Lower lobe of right lung (tissue), 2 donors: Measurements from ENCODE around the gene FIBCD1. TPM values are rescaled to one million over a fixed set of nuclear protein-coding genes. Genes with fewer than 3 reads are reported as not detected.

Experiments used
- ATAC-seq, 2 donors: fragments of 200-7000 bp; cut with Tn5 transposase; one replicate each; pipeline ENCODE4 v1.9.1; 2020 to 2022; ENCODE audit warnings: mild to moderate bottlenecking in 2 of 2, moderate library complexity in 2 of 2
- DNase-seq: peaks from one replicate; pipeline ENCODE4 v3.0.0-alpha.2; 2020
- H3K27ac ChIP-seq: fragments of 200-600 bp; one replicate; pipeline ENCODE4 v1.8.0; 2022
- H3K27me3 ChIP-seq: fragments of 200-600 bp; one replicate; pipeline ENCODE4 v1.8.0; 2022; ENCODE audit warnings: low read depth
- H3K36me3 ChIP-seq: fragments of 200-600 bp; one replicate; pipeline ENCODE4 v1.8.0; 2022; ENCODE audit warnings: mild to moderate bottlenecking
- H3K4me1 ChIP-seq: fragments of 200-600 bp; one replicate; pipeline ENCODE4 v1.8.0; 2022
- H3K4me3 ChIP-seq: fragments of 200-600 bp; one replicate; pipeline ENCODE4 v1.8.0; 2022; ENCODE audit warnings: mild to moderate bottlenecking
- H3K9me3 ChIP-seq: fragments of 200-600 bp; one replicate; pipeline ENCODE4 v1.8.0; 2022
- CTCF ChIP-seq: fragments of 200-600 bp; IDR thresholded peaks from one replicate; pipeline ENCODE4 v1.8.0; 2022; ENCODE audit warnings: antibody characterized with exemption, mild to moderate bottlenecking
- intact Hi-C: fragments of 100-400 bp; cut with DNase I; formaldehyde crosslinking; loops from one replicate; pipeline ENCODE4 v1.11.0; 2022
- total RNA-seq: library from RNA; stranded (reverse); fragmentation: NEBNext Ultra II Directional; extraction: Animal tissue kit (Norgen Biotek cat#: 25700); gene quantifications from one replicate; pipeline ENCODE4 v1.2.1, GENCODE V29; 2021
- donor health status: DM: no; HTN: yes; CAD: no; lungs with severe emphysema.

FIBCD1 gene
- total RNA-seq, 1 donor from 2014 or later = 1.3 TPM

DNA sequence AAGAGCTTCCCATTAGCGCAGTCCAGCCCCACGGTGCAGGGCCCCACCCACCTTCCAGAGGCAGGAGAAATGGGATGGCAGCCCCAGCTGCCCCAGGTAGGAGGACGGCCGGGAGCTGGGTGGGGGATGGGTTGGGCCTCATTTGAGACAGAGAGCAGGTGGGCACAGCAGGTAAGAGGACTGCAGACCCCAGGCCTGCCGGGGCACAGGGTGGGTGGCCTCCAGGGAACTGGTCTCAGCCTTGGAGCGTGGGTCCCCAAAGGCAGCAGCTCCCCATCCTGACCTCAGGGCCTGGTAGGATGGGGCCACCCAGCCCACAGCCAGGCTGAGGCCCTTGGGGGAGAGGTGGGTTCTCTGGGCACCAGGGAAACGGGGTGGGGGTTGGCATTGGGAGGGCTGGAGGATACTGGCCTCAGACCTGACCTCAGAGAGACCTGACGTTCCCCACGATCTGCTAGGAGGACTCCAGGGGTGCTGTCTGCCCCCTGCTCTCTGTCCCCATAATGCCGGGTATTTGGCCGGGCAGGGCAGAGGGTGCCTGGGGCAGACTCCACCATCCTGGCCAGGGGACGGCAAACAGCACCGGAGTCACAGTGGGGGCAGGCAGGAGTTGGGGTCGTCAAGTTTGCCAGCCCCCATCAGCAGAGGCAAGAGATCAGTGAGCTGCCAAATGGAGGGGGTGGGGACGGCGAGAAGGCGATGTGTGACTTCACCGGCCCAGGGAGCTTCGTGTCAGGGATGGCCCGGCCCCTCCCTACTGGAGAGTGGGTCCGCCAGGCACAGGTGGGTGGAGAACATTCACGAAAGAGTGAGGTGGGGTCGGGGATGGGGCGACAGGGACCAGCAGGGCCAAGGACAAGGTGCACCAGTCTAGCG lies 35.6 kb downstream of the FIBCD1 start:
- no peak for DNase-seq
- Histone ChIP-seq H3K27ac (no peak overlapping the region), H3K4me1 (no peaks in the 10 kb centered on the region), H3K9me3 (no peaks in the 10 kb centered on the region), H3K36me3 (no peaks in the 10 kb centered on the region), H3K27me3 (peaks cover 48% of the 10 kb centered on the region), H3K4me3 (no peak overlapping the region)
- no peak for ATAC-seq
- no peak for TF ChIP-seq CTCF
- intact Hi-C loops = no loop called here

DNA sequence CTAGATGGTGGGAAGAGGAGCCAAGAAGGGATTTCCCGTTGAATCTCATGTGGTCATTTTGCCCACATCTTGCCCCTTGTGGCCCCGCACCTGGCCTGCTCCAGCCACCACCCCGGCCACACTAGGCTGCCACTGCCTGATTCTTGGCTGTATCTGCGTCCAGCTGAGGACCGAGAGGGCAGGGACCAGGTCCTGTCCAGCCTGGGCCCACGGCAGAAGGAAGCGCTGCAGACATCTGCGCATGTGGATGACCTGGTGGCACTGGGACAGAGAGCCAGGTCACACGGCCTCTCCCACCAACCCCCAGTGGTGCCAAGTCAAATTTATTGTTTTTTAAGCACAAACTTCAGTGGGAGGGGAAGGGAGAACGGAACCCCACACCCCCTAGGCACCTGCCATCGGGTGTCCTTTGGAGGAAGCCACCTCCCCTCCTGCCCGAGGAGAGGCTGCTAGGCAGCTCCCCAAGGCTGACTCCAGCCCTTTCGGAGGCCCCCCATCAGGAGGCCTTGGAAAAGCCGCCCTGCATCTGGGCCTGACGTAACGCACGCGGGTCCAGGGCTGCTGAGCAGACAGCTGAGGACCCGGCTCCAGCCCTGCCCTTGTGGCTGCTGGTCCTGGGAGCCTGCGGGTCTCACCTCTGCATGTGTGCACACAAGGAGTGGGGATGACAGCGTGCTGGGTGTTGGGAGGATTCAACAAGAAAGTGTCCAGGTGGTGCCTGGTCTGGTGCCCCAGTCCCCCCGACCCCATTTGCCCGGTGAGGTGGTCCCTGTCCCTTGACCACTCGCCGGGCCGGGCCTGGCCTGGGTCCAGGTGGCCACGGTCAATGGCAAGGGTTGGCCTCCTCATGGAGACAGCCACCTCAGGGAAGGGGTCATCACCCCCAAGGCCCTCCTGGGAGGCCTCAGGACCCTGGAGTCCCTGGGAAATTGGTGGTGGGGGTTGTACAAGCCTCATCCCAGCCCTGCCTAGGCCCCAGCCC lies 36.6 kb downstream of the FIBCD1 start:
- H3K27ac ChIP-seq = no peak overlapping the region
- H3K9me3 ChIP-seq = no peaks in the 10 kb centered on the region
- H3K4me1 ChIP-seq = no peaks in the 10 kb centered on the region
- ATAC-seq = no peak
- DNase-seq = no peak
- peaks cover 48% of the 10 kb centered on the region for H3K27me3 ChIP-seq
- TF ChIP-seq CTCF = no peak
- H3K36me3 ChIP-seq = no peaks in the 10 kb centered on the region
- H3K4me3 ChIP-seq = no peak overlapping the region
- intact Hi-C loops = no loop called here

- peaks cover 44% of the 10 kb centered on the region for H3K27me3 ChIP-seq
- H3K36me3 ChIP-seq = no peaks in the 10 kb centered on the region
- H3K4me3 ChIP-seq = no peak overlapping the region
- no peaks in the 10 kb centered on the region for H3K9me3 ChIP-seq
- no peaks in the 10 kb centered on the region for H3K4me1 ChIP-seq
- DNase-seq (no peak), ATAC-seq (no peak)
- intact Hi-C loops = no loop called here
- H3K27ac ChIP-seq = no peak overlapping the region
- no peak for TF ChIP-seq CTCF
These were observed 37.4 kb downstream of the FIBCD1 start for GRCh38 chr9:130901498-130902203.

- Histone ChIP-seq H3K9me3 (no peaks in the 10 kb centered on the region), H3K27ac (no peak overlapping the region), H3K27me3 (peaks cover 37% of the 10 kb centered on the region), H3K4me1 (no peaks in the 10 kb centered on the region), H3K36me3 (no peaks in the 10 kb centered on the region), H3K4me3 (no peak overlapping the region)
- ATAC-seq = no peak
- no peak for TF ChIP-seq CTCF
- DNase-seq = no peak
- intact Hi-C loops = no loop called here
These were observed 38.1 kb downstream of the FIBCD1 start for GRCh38 chr9:130900701-130901497.
